Posterior cingulate gyrus (tissue), 11 donors: ENCODE data around the gene ARHGAP42.
"Not testable (repeated sequence)": the region's sequence is repeated elsewhere in the genome, so short reads cannot be mapped to it uniquely, and the experiment has no call there.

Experiments
- DNase-seq, 10 donors: peaks; one replicate each; pipeline versions ENCODE4 v3.0.0 to v3.0.0-alpha.2; 2020 to 2021; ENCODE audit warnings: mixed read lengths in 3 of 10
- intact Hi-C: fragments of 100-400 bp; cut with DNase I; formaldehyde crosslinking; loops from one replicate; pipeline ENCODE4 v1.15.1; 2023

Gene ARHGAP42

GRCh38 chr11:100990931-100991330, 303.8 kb downstream of the ARHGAP42 start:
- DNase-seq, result no peak
- intact Hi-C loops, result no loop called here

- intact Hi-C loops, result no loop called here
- no peak for DNase-seq
Observed at GRCh38 chr11:100991541-100991940, 304.5 kb downstream of the ARHGAP42 start.

- intact Hi-C loops, result no loop called here
- DNase-seq, result no peak
Observed at GRCh38 chr11:100994966-100995365, 307.9 kb downstream of the ARHGAP42 start.

GRCh38 chr11:100999756-101000155, 312.7 kb downstream of the ARHGAP42 start:
- intact Hi-C loops, result no loop called here

GRCh38 chr11:101003468-101003867, 316.4 kb downstream of the ARHGAP42 start:
- intact Hi-C loops, result no loop called here
- no peak for DNase-seq

More at GRCh38 chr11:100999756-101000155, 312.7 kb downstream of the ARHGAP42 start:
- no peak for DNase-seq

GRCh38 chr11:101008961-101009689, 322.0 kb downstream of the ARHGAP42 start:
- intact Hi-C loops, result no loop called here
- DNase-seq, result no peak

GRCh38 chr11:101009690-101010055, 322.6 kb downstream of the ARHGAP42 start:
- intact Hi-C loops, result no loop called here
- no peak for DNase-seq

- DNase-seq, result no peak
- intact Hi-C loops, result no loop called here
Observed at GRCh38 chr11:101010899-101011298, 323.8 kb downstream of the ARHGAP42 start.

GRCh38 chr11:101011881-101012280, 324.8 kb downstream of the ARHGAP42 start:
- no peak for DNase-seq
- intact Hi-C loops, result no loop called here

GRCh38 chr11:101013702-101014101, 326.6 kb downstream of the ARHGAP42 start:
- DNase-seq, intact Hi-C loops: not testable (repeated sequence)

GRCh38 chr11:101014600-101015285, 327.7 kb downstream of the ARHGAP42 start:
- intact Hi-C loops, result no loop called here

GRCh38 chr11:101019870-101020269, 332.8 kb downstream of the ARHGAP42 start:
- intact Hi-C loops, result no loop called here

More at GRCh38 chr11:101014600-101015285, 327.7 kb downstream of the ARHGAP42 start:
- no peak for DNase-seq

GRCh38 chr11:101022256-101022655, 335.2 kb downstream of the ARHGAP42 start:
- DNase-seq, result no peak
- intact Hi-C loops, result no loop called here

More at GRCh38 chr11:101019870-101020269, 332.8 kb downstream of the ARHGAP42 start:
- DNase-seq, result no peak

- intact Hi-C loops, result no loop called here
- DNase-seq, result no peak
Observed at GRCh38 chr11:101028644-101029043, 341.6 kb downstream of the ARHGAP42 start.

GRCh38 chr11:101030015-101030414, 342.9 kb downstream of the ARHGAP42 start:
- intact Hi-C loops, result no loop called here
- no peak for DNase-seq

GRCh38 chr11:101030692-101031091, 343.6 kb downstream of the ARHGAP42 start:
- intact Hi-C loops, result no loop called here
- no peak for DNase-seq

GRCh38 chr11:101031713-101032112, 344.6 kb downstream of the ARHGAP42 start:
- intact Hi-C loops, result no loop called here

GRCh38 chr11:101032991-101033390, 345.9 kb downstream of the ARHGAP42 start:
- intact Hi-C loops, result no loop called here
- DNase-seq, result no peak

More at GRCh38 chr11:101031713-101032112, 344.6 kb downstream of the ARHGAP42 start:
- no peak for DNase-seq

- intact Hi-C loops, result no loop called here
- peak in 1 of 10 donors; percentile 52 for DNase-seq
Observed at GRCh38 chr11:101034076-101034475, 347.0 kb downstream of the ARHGAP42 start.

- no peak for DNase-seq
- intact Hi-C loops, result no loop called here
Observed at GRCh38 chr11:101035872-101036271, 348.8 kb downstream of the ARHGAP42 start.
